ENCODE measurements around the gene SPESP1. TPM values are rescaled to one million over a fixed set of nuclear protein-coding genes. Genes with fewer than 3 reads are reported as not detected.

SPESP1 gene
- total and polyA plus RNA-seq, 2 donors (not counting 1 experiment from before 2014, with no cell fraction given), result 4.6 to 6.4 TPM

DNA sequence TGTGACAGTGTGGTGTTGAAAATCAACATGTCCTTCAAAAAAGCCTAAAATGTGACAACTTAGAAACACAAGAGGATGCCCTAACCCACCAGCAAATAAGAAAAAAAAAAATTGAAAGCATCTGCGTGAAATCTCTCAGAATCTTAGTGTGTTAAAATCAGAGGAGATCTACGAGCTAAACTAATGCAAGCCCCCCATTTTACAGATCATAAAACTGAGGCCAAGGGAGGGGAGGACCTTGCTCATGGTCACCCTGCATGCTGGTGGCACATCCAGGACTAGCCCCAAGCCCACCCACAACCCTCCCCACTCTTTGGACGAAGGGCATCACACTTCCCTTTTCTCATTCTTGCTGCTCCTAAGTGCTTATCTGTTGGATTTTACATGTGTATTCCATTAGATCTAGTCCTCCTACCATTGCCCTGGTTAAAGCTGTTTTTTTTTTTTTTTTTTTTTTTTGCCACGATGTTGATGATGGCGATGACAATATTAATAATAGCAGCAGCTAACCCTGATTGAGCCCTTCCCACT is 55.1 kb downstream of the SPESP1 start:
- Histone ChIP-seq H3K27me3 (ENCODE audit: control insufficient read depth, insufficient read depth, low read length) (peaks cover 2% of the 10 kb centered on the region), H3K4me3 (replicated peaks in 1 of 4; ENCODE audit: control extremely low read depth in 1 of 4, insufficient read depth in 1 of 4, low read depth in 3 of 4, low read length in 4 of 4) (no peak overlapping the region), H3K4me1 (ENCODE audit: control insufficient read depth, extremely low read depth, insufficient read depth, low read length) (no peaks in the 10 kb centered on the region), H3K27ac (ENCODE audit: insufficient read depth, low read length) (no peak overlapping the region), H4K20me1 (ENCODE audit: control insufficient read depth, extremely low read depth, insufficient read depth, low read length) (no peaks in the 10 kb centered on the region), H3K79me2 (ENCODE audit: control insufficient read depth, insufficient read depth, low read length) (no peaks in the 10 kb centered on the region), H2AFZ (ENCODE audit: low read length) (no peak overlapping the region), H3K4me2 (ENCODE audit: extremely low read depth, insufficient read depth, low read length) (no peak overlapping the region), H3K9me3 (ENCODE audit: control insufficient read depth, insufficient read depth, low read depth, low read length) (no peaks in the 10 kb centered on the region), H3K36me3 (ENCODE audit: control insufficient read depth, insufficient read depth, low read length) (no peaks in the 10 kb centered on the region), H3K9ac (ENCODE audit: insufficient read depth, low read length) (no peak overlapping the region)
- no peak for DNase-seq (ENCODE audit: low read depth in 2 of 2)
- TF ChIP-seq, protein P1, sequence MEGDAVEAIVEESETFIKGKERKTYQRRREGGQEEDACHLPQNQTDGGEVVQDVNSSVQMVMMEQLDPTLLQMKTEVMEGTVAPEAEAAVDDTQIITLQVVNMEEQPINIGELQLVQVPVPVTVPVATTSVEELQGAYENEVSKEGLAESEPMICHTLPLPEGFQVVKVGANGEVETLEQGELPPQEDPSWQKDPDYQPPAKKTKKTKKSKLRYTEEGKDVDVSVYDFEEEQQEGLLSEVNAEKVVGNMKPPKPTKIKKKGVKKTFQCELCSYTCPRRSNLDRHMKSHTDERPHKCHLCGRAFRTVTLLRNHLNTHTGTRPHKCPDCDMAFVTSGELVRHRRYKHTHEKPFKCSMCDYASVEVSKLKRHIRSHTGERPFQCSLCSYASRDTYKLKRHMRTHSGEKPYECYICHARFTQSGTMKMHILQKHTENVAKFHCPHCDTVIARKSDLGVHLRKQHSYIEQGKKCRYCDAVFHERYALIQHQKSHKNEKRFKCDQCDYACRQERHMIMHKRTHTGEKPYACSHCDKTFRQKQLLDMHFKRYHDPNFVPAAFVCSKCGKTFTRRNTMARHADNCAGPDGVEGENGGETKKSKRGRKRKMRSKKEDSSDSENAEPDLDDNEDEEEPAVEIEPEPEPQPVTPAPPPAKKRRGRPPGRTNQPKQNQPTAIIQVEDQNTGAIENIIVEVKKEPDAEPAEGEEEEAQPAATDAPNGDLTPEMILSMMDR (conservative IDR thresholded peaks at IDR 0.05 in 1 of 2, IDR thresholded peaks at IDR 0.05 in 1 of 2; ENCODE audit: low read depth in 1 of 2, low read length in 2 of 2), result no peak
- TF ChIP-seq EZH2 (IDR thresholded peaks at IDR 0.05; ENCODE audit: low read length, missing control alignments), result no peak

DNA sequence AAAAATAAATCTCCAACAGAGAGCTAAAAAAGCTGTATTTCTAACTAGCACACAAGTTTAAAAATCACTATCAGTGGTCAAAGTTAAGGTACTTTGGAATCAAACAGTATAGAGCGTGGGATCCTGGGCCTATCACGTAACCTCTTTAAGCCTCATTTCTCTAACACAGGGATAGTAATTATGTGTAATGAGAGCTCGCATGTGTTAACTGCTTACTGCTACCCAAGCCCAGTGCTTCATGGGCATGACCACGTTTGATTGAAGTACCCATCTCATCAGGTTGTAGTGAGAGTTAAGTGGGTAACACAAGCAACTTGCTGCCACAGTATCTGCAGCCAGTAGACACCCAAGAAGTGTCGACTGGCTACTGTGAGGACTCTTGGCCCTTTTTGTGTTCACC is 56.0 kb downstream of the SPESP1 start:
- H3K4me2 ChIP-seq (ENCODE audit: extremely low read depth, insufficient read depth, low read length), result no peak overlapping the region
- H3K27me3 ChIP-seq (ENCODE audit: control insufficient read depth, insufficient read depth, low read length), result peaks cover 2% of the 10 kb centered on the region
- no peak overlapping the region for H3K9ac ChIP-seq (ENCODE audit: insufficient read depth, low read length)
- no peaks in the 10 kb centered on the region for H3K36me3 ChIP-seq (ENCODE audit: control insufficient read depth, insufficient read depth, low read length)
- DNase-seq (ENCODE audit: low read depth in 2 of 2), result no peak
- TF ChIP-seq, protein P1 (conservative IDR thresholded peaks at IDR 0.05 in 1 of 2, IDR thresholded peaks at IDR 0.05 in 1 of 2; ENCODE audit: low read depth in 1 of 2, low read length in 2 of 2), result no peak
- TF ChIP-seq EZH2 (IDR thresholded peaks at IDR 0.05; ENCODE audit: low read length, missing control alignments), result no peak
- no peaks in the 10 kb centered on the region for H3K4me1 ChIP-seq (ENCODE audit: control insufficient read depth, extremely low read depth, insufficient read depth, low read length)
- H4K20me1 ChIP-seq (ENCODE audit: control insufficient read depth, extremely low read depth, insufficient read depth, low read length), result no peaks in the 10 kb centered on the region
- H3K79me2 ChIP-seq (ENCODE audit: control insufficient read depth, insufficient read depth, low read length), result no peaks in the 10 kb centered on the region
- no peak overlapping the region for H3K27ac ChIP-seq (ENCODE audit: insufficient read depth, low read length)
- no peak overlapping the region for H2AFZ ChIP-seq (ENCODE audit: low read length)
- no peak overlapping the region for H3K4me3 ChIP-seq (replicated peaks in 1 of 4; ENCODE audit: control extremely low read depth in 1 of 4, insufficient read depth in 1 of 4, low read depth in 3 of 4, low read length in 4 of 4)
- no peaks in the 10 kb centered on the region for H3K9me3 ChIP-seq (ENCODE audit: control insufficient read depth, insufficient read depth, low read depth, low read length)

DNA sequence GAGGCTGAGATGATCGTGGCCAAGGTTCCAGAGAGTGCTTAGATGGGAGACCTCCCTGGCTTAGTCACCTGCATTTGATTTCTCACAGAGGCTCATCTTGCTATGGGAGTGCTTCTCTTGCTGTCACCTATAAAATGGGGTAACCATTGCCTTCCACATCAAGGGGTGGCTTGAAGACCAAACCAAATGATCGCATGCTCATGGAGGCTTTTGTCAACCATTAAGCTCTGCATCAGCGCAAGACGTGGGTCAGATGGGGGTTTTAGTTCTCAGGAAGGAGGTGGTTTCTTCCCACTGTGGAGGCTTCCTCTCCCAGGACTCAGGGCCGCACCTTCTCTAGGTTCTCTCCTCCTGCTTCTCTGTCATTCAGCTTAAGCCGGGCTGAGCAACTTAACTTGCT is 56.8 kb downstream of the SPESP1 start:
- DNase-seq (ENCODE audit: low read depth in 2 of 2), result no peak

More for the DNA sequence above, 56.8 kb downstream of the SPESP1 start:
- no peaks in the 10 kb centered on the region for H3K36me3 ChIP-seq (ENCODE audit: control insufficient read depth, insufficient read depth, low read length)
- H3K27ac ChIP-seq (ENCODE audit: insufficient read depth, low read length), result no peak overlapping the region
- H3K4me3 ChIP-seq (replicated peaks in 1 of 4; ENCODE audit: control extremely low read depth in 1 of 4, insufficient read depth in 1 of 4, low read depth in 3 of 4, low read length in 4 of 4), result no peak overlapping the region
- H2AFZ ChIP-seq (ENCODE audit: low read length), result no peak overlapping the region
- H3K4me1 ChIP-seq (ENCODE audit: control insufficient read depth, extremely low read depth, insufficient read depth, low read length), result no peaks in the 10 kb centered on the region
- no peaks in the 10 kb centered on the region for H3K9me3 ChIP-seq (ENCODE audit: control insufficient read depth, insufficient read depth, low read depth, low read length)
- H3K27me3 ChIP-seq (ENCODE audit: control insufficient read depth, insufficient read depth, low read length), result peaks cover 2% of the 10 kb centered on the region
- no peak overlapping the region for H3K4me2 ChIP-seq (ENCODE audit: extremely low read depth, insufficient read depth, low read length)
- H3K79me2 ChIP-seq (ENCODE audit: control insufficient read depth, insufficient read depth, low read length), result no peaks in the 10 kb centered on the region
- H3K9ac ChIP-seq (ENCODE audit: insufficient read depth, low read length), result no peak overlapping the region
- no peak for TF ChIP-seq EZH2 (IDR thresholded peaks at IDR 0.05; ENCODE audit: low read length, missing control alignments)
- TF ChIP-seq, protein P1 (conservative IDR thresholded peaks at IDR 0.05 in 1 of 2, IDR thresholded peaks at IDR 0.05 in 1 of 2; ENCODE audit: low read depth in 1 of 2, low read length in 2 of 2), result no peak
- H4K20me1 ChIP-seq (ENCODE audit: control insufficient read depth, extremely low read depth, insufficient read depth, low read length), result no peaks in the 10 kb centered on the region
